Activated CD4-positive, CD25-positive, alpha-beta regulatory T cell treated with anti-CD3 and anti-CD28 coated beads, Interleukin-2, amount 50 U/mL, for 16 hours (primary cell): ENCODE measurements around the gene ZDHHC18.
"Not testable (repeated sequence)": the region's sequence is repeated elsewhere in the genome, so short reads cannot be mapped to it uniquely, and the experiment has no call there.

ENCODE experiments used
- DNase-seq: peaks from one replicate; pipeline ENCODE4 v3.0.0-alpha.2; 2020; ENCODE audit warnings: low read depth, low spot score

Gene ZDHHC18

GRCh38 chr1:26791626-26792025 lies 34.9 kb upstream of the ZDHHC18 start:
- no peak for DNase-seq

DNA sequence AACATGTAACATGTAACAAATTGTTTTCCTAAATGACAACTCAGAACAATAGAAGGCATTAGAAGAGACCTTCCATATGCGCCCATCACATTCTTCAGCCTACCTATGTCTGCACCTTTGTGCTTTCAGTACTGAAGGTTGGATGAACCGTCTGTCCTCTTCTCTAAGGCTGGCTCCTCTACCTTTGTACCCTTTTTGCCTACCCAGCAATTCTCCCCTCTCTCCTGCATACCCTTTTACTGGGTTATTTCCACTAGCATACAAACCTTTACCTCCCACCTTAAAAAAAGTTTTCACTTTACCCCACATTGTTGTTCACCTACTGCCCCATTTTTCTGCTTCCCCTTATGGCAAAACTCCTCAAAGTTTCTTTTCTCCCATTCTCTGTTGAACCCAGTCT lies 33.6 kb upstream of the ZDHHC18 start:
- no peak for DNase-seq

DNA sequence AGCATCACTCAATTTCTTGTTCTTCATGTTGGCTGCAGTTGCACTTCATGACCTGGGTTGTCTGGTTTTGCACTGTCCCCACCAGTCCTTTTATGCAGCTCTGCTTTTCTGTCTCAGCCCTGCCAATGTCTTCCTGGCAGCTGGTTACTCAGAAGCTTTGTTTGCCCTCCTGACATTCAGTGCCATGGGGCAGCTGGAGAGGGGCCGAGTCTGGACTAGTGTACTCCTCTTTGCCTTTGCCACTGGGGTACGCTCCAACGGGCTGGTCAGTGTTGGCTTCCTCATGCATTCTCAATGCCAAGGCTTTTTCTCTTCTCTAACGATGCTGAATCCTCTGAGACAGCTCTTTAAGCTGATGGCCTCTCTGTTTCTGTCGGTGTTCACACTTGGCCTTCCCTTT lies 32.1 kb upstream of the ZDHHC18 start:
- no peak for DNase-seq

GRCh38 chr1:26797627-26798026 lies 28.9 kb upstream of the ZDHHC18 start:
- no peak for DNase-seq

GRCh38 chr1:26799479-26800142 lies 26.9 kb upstream of the ZDHHC18 start:
- no peak for DNase-seq

- DNase-seq: not testable (repeated sequence)
Measured at GRCh38 chr1:26803932-26804331, 22.6 kb upstream of the ZDHHC18 start.

- peak; percentile 67 for DNase-seq
Measured at GRCh38 chr1:26810105-26810504, 16.4 kb upstream of the ZDHHC18 start.

GRCh38 chr1:26811057-26811456 lies 15.4 kb upstream of the ZDHHC18 start:
- no peak for DNase-seq

DNA sequence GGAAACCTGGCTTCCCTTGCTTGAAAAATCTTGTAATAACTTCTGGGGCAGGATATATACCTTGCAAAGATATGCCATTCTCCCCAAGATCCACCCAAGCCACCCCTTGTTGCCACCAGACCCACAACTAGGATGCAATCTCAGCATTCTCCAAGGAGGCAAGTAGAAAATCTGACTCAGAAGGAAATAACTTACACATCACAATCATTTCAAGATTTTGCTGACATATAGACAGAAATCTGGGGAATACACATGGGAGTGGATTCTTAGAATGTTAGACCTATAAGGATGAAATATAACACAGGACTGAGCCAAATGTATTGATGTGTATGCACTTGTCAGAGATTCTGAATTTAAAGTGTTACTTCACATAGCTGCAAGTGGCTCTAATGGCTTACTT lies 14.8 kb upstream of the ZDHHC18 start:
- no peak for DNase-seq

DNA sequence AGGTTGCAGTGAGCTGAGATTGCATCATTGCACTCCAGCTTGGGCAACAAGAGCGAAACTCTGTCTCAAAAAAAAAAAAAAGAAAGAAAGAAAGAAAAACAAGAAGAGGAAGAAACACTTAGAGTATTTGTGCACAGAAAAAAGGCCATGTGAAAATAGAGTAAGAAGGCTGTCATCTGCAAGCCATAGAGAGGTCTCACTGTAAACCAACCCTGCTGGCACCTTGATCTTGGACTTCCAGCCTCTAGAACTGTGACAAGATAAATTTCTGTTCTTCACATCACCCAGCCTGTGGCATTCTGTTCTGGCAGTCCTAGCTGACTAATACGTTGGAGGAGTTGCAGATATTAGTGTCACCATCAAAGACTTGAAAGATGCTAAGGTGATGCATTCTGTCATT lies 12.1 kb upstream of the ZDHHC18 start:
- DNase-seq: no peak

DNA sequence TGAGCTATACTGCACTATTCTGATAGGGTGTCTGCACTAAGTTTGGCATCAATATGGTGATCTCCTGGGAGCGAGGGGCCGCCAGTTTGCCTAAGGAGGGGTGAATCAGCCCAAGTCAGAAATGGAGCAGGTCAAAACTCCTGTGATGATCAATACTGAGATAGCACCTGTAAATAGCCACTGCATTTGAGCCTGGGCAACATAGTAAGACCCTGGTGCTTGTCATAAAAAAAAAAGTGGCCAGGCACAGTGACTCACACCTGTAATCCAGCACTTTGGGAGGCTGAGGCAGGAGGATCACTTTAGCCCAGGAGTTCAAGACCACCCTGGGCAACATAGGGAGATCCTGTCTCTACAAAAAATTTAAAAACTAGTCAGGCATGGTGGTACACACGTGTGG lies 11.6 kb upstream of the ZDHHC18 start:
- no peak for DNase-seq

- DNase-seq: no peak
Measured at GRCh38 chr1:26820784-26821269, 5.7 kb upstream of the ZDHHC18 start.

DNA sequence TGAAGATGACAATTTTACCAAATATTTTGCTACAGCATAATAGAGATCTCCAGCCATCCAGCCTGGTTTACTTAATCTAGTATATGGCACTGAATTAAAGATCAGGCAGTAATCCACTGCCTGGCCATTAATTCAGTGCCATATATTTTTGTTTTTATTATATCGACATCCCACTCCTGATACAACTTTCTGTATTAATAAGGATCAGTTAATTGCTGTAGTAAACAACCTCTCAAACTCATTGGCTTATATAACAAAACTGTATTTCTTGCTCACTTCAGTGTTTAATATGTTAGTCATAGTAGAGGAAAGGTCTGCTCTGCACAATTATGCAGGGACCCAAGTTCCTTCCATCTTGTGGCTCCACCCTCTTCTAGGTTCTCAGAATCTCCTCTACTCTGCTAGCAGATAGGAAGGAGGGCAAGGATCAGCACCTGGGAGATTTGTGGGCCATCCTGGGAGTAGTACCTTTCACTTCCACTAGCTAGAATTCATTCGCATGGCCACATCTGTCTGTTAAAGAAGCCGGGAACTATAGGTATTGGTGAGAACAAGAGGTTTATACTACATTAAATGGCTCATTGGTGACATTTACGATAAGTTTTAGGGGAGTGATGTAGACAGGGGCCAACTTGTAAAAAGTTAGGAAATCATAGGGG lies 3.6 kb upstream of the ZDHHC18 start:
- no peak for DNase-seq

GRCh38 chr1:26824731-26825130 lies 1.8 kb upstream of the ZDHHC18 start:
- DNase-seq: no peak

DNA sequence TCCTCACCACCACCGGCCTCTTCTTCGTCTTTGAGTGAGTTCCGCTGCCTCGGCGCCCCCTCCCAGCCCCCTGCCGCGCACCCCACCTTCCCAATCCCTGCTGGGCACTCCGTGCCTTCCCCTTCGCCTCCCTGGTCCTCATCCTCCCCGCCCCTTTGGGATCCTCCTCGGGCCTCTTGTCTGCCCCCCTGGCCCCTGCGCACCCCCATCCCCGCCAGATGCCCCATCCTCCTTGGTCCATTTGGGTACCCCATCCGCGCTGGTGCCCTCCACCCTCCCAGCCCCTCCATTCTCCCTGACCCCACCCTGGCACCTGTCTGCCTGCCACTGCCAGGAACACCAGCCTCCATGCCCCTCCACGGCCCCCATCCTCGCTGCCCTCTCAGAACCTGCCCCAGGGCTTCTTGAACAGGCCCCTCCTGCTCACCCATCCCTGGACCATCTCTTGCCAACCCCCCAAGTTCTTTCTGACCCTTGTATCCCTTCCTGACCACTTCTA lies 667 bp downstream of the ZDHHC18 start:
- DNase-seq: no peak

- DNase-seq: no peak
Measured at GRCh38 chr1:26827663-26828062, 1.2 kb downstream of the ZDHHC18 start.

DNA sequence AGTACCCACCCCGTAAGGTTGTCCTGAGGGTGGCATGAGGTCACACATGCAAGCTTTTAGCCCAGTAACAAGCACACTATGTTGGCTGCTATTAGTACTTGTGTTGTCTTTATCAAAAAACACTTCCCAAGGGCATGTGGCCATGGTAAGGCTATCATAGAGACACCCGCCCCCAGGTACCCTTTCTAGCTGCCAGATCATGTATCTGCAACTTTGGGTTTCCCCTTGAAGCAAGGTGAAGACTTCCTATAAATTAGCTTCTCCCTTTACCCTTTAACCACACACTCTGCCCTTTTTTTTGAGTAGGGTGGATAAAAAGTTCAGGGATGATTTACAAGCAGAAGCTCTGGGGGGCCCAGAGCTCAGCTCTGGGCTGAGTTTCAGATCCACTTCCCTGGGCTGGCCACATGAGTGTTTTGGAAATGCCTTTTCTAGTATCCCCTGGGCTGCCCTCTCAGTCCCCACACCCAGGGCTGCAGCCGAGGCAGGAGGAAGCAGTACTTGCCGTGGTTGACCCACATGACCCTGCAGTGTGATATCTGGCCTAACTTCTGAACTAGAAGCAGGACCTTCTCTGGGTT lies 2.0 kb downstream of the ZDHHC18 start:
- DNase-seq: no peak

GRCh38 chr1:26829184-26829911 lies 2.9 kb downstream of the ZDHHC18 start:
- no peak for DNase-seq

DNA sequence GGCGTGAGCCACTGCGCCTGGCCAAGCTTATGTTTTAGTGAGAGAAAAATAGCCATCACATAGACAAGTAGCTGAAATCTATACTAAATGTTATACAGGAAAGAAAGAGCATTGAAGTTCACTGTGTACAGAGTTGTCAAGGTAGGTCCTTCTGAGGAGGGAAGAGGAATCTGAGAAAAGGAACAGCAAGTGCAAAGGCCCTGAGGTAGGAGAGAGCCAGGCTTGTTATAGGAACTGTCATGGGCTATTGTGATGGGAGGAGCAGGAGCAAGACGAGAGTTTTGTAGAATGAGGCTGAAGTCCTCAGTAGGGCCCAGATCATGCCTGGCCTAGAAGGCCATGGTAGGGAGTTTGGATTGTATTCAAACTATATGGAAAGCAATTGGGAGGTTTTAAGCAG lies 4.6 kb downstream of the ZDHHC18 start:
- DNase-seq: no peak

DNA sequence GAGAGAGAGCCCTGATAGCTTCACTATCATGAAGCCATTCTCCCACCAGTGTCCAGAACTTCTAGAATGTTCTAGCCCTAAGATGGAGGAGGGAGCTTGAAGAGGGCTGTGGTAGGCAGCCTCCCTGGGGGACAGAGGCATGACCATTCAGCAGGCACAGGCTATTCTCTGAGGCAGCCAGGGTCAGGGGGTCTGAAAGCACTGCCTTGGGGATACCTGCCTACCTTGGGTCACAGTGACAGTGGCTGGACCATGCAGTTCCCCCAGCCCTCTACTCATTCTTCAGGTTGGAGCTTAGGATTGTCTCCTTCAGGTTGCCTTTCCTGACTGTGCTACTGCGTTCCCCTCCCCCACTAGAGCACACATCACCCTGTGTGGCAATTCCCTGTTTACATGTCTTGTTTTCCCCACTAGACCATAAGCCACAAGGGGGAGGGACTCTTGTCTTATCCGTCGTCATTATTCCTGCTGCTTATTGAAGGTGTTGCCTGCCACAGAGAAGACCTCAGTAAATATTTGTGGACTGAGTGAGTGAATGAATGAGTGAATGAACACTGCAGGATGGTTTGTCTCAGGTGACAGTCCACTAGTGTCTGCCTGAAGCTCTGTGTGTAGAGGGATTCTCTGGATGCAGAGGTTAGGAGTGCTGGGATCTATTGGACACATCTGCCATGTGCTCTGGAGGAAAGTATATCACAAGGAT lies 5.2 kb downstream of the ZDHHC18 start:
- DNase-seq: no peak

DNA sequence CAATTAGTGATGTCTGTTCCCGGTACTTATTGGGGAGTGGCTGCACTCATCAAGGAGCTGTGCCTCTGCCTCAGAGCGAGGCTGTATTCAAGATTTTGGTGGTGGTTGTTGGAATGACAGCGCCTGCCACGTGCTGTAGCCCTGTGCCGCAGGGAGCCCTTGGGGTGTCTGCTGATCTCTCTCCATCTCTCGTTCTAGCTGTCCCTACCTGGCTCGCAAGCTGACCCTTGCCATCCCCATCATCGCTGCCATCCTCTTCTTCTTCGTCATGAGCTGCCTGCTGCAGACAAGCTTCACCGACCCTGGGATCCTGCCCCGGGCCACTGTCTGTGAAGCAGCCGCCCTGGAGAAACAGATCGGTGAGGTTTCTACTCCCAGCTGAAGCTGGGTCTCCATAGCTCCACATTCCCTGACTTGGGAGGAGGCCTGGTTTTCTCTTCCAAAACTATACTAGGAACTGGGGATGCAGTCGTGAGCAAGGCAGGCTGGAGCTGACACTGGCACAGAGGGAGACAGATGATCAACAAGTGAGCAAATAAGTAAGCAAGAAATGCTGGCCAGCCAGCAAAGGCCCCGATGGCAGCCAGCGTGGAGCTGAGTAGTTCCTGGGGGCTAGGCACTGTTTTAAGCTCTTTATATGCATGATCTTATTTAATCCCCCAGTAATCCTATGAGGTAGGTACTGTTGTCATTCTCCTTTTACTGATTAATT lies 5.9 kb downstream of the ZDHHC18 start:
- DNase-seq: no peak
